NCI-H1436 treated with DMSO at 0.1 percent for 48 hours (cell line): ENCODE measurements around the gene SP140L.
"Not testable (repeated sequence)": the region's sequence is repeated elsewhere in the genome, so short reads cannot be mapped to it uniquely, and the experiment has no call there.

Source experiments
- DNase-seq: peaks from one replicate; lab custom pipeline; 2025; lab: John Stamatoyannopoulos, UW

The SP140L gene

DNA sequence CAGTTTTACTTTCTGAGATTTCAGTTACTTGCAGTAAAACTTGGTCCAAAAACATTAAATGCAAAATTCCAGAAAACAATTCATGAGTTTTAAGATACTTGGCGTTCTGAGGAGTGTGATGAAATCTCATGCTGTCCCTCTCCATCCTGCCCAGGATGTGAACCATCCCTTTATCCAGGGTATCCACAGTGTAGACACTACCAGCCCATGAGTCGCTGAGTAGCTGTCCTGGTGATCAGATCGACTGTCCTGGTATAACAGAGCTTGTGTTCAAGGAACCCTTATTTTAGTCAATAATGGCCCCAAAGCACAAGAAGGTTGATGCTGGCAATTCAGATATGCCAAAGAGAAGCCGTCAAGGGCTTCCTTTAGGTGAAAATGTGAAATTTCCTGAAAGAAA, 92.2 kb downstream of the SP140L start:
- DNase-seq, result no peak

DNA sequence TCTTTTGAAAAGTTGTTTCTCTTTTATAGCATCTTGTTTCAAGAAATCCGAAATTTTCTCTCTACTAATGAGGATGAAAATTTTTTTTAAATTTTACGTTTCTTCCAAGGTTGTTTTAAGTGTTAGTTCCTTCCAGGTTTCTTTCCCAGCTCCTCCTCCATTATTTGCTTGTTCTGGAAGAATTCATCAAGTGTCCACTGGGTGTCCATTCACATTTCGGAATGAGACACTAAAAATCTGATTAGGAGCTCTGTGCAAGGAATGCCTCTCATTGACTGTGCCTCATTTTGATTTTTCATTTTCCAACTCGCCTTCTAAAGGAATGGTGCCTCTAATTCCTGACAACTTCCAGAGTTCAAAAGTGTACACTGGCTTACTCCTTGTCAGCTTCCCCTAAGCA, 95.2 kb downstream of the SP140L start:
- DNase-seq, result no peak

DNA sequence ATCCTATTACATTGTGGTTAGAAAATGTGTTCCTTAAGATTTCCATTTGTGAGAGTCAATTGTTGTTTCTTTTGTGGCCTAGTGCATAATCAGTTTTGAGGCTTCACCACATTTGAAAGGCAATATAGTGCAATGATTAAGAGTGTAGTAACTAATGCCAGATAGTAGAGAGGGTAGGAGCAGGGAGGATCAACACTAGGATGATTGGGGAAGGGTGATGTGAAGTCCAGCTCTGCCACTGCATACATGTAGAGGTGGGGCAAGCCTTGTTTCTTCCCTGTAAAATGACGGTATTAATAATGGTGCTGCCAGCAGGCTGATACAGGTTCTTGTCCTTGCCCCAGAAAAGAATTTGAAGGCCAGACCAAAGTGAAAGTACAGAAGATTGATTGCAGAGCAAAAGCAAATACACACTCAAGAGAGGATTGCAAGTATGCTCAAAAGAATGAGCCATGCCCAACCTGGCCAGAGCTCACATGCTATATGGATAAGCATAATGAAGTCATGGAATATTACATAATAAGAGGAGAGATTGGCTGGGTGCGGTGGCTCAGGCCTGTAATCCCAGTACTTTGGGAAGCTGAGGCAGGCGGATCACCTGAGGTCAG, 97.0 kb downstream of the SP140L start:
- no peak for DNase-seq

DNA sequence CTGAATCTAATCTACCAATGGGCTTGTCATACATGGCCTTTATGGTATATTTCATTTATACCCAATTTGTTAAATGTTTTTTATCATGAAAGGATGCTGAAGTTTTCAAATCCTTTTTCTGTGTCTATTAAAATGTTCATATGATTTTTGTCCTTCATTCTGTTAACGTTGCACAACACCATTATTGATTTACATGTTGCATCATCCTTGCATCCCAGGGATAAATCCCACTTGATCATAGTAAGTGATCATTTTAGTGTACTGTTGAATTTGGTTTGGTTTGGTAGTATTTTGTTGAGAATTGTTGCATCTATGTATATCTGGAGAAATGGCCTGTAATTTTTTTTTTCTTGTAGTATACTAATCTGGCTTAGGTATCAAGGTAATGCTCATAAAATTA, 98.4 kb downstream of the SP140L start:
- DNase-seq, result no peak

DNA sequence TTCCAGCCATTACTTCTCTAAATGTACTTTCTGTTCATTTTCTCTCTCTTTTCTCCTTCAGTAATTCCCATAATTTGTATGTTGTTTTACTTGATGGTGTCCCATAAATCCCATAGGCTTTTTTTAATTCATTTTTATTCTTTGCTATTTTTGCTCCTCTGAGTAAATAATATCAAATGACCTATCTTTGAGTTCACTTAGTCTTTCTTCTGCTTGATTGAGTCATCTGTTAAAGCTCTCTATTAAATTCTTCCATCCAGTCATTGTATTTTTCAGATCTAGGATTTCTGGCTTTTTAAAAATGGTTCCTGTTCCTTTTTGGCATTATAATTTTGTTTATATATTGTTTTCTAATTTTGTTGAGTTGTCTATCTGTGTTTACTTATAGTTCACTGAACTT, 102.5 kb downstream of the SP140L start:
- DNase-seq, result no peak

DNA sequence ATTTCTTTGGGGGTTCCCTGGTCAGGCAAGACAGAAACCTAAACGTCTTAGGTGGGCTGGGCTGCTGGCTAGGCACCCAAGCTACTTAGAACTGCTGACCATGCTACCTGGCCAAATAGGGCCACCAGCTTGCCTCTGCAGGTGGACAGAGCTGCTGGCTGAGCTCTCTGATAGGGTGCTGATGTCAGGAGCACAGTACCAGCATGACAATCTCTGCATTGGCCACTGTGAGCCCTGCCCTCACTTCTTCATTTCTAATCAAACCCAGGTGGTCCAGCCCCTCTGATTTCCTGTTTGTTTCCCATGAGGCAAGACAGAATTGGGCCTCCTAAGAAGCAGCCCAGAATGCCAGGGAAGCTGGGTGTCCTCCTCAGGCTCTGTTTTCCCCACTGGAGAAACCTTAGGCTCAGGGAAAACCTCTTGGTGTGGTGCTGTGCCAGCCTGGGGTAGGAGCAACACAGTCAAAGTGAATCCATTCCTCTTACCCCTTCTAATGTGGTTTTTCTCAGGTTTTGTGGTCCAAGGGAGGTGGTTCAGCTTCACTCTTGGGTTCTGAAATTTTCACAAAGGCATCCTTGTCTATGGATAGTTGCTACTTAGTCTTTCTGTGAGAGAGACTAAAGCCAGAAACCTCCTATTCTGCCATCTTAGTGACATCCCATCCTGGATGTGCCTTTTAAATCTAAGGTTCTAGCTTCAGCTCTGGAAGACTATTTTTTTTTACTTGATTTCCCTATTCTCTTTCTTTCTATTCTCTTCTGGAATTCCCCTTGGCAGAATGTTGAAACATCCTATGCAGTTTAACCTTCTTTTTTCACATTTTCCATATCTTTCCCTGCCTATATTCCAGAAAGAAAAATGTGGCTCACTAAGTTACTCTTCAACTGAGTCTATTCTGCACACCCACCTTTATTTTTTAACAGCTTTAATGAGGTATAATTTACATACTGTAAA, 104.2 kb downstream of the SP140L start:
- no peak for DNase-seq

DNA sequence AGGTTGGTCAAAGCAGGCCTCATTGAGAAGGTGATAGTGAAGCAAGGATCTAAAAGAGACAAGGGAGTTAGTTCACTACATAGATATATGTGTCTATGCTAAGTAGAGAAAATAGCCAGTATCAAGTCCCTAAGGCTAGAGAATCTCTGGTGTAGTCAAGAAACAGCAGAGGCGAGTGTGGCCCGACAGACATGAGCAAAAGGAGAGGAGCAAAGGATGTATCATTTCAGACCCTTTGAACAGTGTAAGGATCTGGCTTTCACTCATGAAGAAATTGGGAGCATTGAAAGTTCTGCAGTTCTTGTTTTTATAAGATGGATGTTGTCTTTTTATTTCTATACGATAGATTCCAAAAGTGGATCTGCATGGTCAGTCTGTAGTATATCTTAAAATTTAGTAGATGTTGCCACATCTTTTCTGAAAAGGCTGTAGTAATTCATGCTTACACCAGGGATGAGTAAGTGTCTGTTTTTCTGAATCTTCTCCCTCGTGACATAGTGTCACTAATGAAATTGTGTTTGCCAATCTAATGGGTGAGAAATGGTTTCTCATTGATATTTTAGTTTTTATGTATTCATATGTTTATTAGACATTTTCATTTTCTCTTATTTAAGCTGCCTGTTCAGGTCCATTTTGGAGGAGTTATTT, 107.8 kb downstream of the SP140L start:
- no peak for DNase-seq

DNA sequence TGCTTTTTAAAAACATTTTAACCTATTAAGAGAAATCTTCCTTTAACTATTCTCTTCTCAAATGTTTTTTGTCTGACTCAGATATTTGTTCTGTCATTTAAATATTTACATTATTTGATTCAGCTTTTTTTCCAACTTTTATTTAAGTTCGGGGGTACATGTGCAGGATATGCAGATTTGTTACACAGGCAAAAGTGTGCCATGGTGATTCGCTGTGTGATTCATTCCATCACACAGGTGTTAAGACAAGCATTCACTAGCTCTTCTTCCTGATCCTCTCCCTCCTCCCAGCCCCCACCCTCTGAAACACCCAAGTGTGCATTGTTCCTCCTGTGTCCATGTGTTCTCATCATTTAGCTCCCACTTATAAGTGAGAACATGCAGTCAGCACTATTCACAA, 108.4 kb downstream of the SP140L start:
- no peak for DNase-seq

DNA sequence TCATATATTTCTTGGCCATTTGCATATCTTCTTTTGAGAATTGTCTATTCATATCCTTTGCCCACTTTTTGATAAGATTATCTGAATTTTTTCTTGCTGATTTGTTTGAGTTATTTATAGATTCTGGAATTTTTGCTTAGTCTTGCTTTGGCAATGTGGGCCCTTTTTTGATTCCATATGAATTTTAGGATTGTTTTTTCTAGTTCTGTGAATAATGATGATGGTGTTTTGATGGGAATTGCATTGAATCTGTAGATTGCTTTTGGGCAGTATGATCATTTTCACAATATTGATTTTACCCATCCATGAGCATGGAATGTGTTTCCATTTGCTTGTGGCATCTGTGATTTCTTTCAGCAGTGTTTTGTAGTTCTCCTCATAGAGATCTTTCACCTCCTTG, 112.1 kb downstream of the SP140L start:
- DNase-seq, result not testable (repeated sequence)

DNA sequence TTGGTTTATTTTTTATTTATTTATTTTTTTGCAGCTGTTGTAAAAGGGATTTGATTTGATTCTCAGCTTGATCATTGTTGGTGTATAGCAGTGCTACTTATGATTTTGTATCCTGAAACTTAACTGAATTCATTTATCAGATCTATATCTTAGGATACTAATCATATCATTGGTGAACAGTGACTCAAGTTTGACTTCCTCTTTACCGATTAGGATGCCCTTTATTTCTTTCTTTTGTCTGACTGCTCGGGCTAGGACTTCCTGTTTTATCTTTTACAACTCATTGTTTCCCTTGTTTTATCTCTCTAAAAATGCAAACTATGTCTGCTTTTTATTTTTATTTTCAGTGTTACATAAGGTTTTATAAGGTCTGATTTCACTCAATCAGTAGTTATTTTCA, 112.6 kb downstream of the SP140L start:
- DNase-seq, result no peak

DNA sequence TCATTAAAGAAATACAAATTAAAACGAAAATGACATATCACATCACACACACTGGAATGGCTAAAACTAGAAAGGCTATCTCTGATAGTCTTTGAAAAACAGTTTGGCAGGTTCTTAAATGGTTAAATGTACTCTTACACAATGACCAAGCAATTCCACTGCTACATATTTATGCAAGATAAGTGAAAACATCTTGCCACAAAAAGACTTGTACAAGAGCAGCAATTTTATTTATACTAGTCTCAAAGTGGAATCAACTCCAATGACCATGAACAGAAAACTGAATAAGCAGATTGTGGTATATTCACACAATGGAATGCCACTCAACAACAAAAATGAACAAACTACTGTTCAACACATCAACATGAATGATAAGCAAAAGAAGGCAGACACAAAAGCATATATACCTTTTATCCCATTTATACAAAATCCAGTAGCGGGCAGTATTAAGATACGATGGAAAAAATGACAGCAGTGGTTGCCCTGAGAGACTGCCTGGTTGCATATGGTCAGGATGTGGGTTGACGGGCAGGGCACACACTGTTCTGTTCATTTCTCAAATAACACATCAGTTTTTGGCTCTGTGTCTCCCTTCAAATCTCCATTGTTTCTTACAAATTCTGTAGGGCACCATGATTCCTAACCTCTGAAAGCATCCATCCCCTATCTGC, 114.4 kb downstream of the SP140L start:
- no peak for DNase-seq

DNA sequence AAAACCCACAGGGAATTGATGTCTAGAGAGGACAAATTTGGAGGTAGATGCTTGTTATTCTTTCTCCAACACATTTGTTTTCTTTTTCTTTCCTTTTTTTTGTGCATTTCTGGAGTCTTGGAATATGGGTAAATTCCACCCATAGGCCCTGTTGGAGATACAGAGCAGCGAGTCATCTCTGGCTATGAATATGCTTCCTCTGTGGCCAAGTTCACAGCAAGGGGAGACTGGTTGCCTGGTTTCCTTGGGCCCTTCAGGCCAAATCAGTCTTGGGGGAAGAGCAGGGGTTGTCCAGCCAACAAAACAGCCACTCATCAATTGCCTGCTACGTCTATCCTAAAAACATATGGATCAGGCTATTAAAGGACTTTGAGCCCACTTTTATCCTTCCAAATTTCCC, 116.5 kb downstream of the SP140L start:
- DNase-seq, result no peak

DNA sequence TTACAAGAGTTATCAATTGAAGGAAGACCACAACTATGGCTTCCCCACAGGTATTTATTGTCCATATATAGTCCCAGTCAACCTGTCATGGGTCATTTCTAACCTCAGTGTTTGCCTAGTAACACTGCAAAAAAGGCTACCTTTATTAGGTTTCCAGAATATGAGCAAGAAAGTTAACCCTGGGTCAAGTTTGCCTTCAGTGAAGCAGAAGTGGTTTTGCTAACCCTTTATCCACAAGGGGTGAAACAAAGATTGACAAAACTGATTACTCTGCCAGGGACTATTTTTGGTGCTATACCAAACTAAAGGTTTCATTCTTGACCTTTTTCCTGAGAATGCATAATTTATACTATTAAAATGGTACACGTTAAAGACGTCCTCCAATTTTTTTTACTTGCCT, 117.8 kb downstream of the SP140L start:
- DNase-seq, result no peak

DNA sequence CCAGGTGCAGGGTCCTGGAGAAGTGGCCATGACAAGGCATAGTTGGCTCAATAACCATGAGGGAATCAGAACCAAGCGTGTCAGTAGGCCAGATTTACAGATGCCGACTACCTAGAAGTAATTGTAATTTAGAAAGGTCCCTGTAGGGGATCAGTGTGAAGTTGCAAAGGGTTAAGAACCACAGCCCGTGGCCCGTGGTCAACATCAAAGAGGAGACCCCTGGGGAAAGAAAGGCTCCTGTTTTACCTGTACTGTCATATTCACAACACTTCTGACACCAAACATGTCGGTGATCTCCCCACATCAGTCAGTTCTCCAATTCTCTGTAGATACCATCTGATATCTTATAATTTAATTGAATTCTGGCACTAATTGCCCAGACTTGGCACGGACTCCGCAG, 120.0 kb downstream of the SP140L start:
- no peak for DNase-seq

DNA sequence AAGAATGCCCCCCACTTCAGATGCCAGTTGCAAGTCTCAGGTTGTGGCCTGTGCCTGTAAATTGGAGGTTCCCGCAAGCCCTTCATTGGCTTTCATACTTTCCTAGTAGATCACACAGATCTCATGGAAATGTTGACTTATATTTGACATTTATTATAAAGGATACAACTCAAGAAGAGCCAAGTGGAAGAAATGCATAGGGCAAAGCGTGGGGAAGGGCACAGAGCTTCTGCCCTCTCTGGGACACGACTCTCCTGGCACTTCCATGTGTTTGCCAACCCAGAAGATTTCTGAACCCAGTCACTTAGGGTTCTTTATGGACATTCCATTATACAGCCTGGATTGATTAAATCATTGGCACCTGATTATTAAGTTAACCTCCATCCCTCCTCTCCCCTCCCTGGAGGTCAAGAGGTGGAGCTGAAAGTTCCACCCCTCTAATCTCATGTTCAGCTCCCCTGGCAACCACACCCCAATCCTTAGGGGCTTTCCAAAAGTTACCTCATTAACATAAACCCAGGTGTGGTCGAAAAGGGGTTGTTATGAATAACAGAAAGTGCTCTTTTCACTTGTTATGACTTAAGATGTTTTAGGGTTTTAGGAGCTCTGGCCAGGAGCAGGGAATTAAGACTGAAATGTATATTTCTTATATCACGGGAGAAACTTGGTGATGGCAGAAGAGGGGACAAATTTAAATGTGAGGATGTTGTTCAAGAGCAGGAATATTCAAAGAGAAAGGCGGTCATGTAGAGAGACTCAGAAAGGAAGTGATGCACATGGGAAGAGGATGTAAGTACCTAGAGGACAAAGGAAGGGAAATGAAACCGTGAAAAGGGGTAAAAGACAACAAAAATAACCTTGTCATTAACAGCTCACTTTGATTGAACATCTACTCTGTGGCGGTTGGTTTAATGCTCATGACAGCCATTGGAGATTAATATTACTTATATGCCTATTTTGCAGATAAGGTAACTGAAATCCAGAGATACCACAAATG, 120.8 kb downstream of the SP140L start:
- no peak for DNase-seq

DNA sequence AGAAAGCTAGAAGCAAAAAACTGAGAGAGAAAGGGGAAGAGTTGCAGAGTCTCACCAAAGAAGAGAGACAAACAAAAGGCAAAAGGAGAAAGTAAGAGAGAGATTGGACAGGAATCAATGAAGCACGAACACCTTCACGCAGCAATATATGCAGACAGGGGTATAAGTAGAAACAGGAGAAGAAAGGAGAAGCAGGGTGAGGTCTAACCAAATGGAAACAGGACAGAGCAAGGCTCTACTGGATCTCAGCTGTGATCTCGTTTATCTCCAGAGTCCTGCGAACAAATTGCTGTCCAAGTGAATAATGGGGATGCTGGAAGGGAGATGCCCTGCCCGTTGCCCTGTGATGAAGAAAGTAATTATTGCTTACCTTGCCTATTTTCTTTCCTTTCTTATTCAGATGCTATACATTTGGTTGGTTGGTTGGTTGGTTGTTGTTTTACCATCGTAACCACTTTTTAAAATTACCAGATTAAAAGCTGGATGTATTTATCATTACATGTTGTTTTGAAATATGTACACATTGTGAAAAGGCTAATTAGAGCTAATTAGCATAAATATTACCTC, 123.0 kb downstream of the SP140L start:
- DNase-seq, result no peak

DNA sequence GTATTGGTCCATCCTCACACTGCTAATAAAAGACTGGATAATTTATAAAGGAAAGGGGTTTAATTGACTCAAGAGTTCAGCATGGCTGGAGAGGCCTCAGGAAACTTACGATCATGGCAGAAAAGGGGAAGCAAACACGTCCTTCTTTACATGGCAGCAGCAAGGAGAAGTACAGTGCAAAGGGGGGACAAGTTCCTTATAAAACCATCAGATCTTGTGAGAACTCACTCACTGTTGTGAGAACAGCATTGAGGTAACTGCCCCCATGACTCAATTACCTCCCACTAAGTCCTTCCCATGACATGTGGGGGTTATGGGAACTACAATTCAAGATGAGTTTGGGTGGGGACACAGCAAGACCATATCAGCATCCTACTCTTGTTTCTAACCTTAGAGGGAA, 126.0 kb downstream of the SP140L start:
- no peak for DNase-seq
